ENCODE data around the gene TIAM2. TPM values are rescaled to one million over a fixed set of nuclear protein-coding genes. Genes with fewer than 3 reads are reported as not detected.
A peak's percentile ranks its signal among the peaks of the same experiment; 100 is the strongest.

Gene TIAM2
- total RNA-seq, 1 experiment from 2014 or later, result 3.8 TPM

DNA sequence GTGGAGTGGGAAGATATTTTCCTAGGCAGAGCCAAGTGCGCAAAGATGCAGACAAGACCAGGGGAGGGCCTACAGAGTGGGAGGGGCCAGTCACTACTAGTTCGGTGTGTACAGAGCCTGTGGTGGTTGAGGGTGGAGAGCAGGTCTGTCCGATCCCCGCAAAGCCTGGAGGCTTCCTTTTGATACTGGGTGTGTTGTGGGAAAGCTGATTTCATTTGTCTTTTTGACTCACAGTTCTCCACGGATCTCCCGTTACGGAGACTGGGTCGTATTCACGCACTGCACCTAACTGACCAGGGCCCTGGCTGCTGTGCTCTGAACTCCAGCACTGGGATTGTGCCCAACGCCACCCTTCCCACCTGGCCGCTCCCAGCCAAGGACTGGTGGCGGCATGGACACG, 1.4 kb upstream of the TIAM2 start:
- no peaks in the 10 kb centered on the region for H3K27me3 ChIP-seq (replicated peaks; ENCODE audit: control insufficient read depth, insufficient read depth, low read length)
- ChIA-PET POLR2A (no interaction called here), CTCF (no interaction called here)
- peaks cover 21% of the 10 kb centered on the region for H3K4me1 ChIP-seq
- BruUV-seq (replicated peaks), result no TSS peak
- no peak overlapping the region for H3K4me3 ChIP-seq (ENCODE audit: low read depth, low read length)
- DNase-seq, result no peak
- Mint-ChIP-seq H3K36me3 (ENCODE audit: insufficient read depth, unreplicated experiment) (no peaks in the 10 kb centered on the region), H3K27me3 (ENCODE audit: insufficient read depth, unreplicated experiment) (no peaks in the 10 kb centered on the region), H3K27ac (ENCODE audit: unreplicated experiment) (no peak overlapping the region), H3K4me3 (ENCODE audit: unreplicated experiment) (peak overlapping the region; percentile 27), H3K4me1 (ENCODE audit: low read depth, unreplicated experiment) (peaks cover 13% of the 10 kb centered on the region), H3K9me3 (ENCODE audit: unreplicated experiment) (no peaks in the 10 kb centered on the region)
- intact Hi-C loops (cut with micrococcal nuclease; ENCODE audit: unreplicated experiment), result no loop called here
- no peaks in the 10 kb centered on the region for H3K9me3 ChIP-seq
- TF ChIP-seq CTCF (IDR thresholded peaks at IDR 0.05; ENCODE audit: insufficient read depth in 1 of 2, low read depth in 1 of 2, low read length in 1 of 2, severe bottlenecking in 1 of 2, unreplicated experiment in 1 of 2), result no peak
- H3K36me3 ChIP-seq (ENCODE audit: control insufficient read depth, insufficient read depth, low read length), result no peaks in the 10 kb centered on the region

GRCh38 chr6:154994836-154995253, 270 bp upstream of the TIAM2 start:
- POLR2A ChIA-PET, result no interaction called here
- Mint-ChIP-seq H3K4me1 (ENCODE audit: low read depth, unreplicated experiment) (peaks cover 13% of the 10 kb centered on the region), H3K27ac (ENCODE audit: unreplicated experiment) (no peak overlapping the region), H3K4me3 (ENCODE audit: unreplicated experiment) (peak overlapping the region; percentile 49), H3K9me3 (ENCODE audit: unreplicated experiment) (no peaks in the 10 kb centered on the region), H3K36me3 (ENCODE audit: insufficient read depth, unreplicated experiment) (no peaks in the 10 kb centered on the region), H3K27me3 (ENCODE audit: insufficient read depth, unreplicated experiment) (no peaks in the 10 kb centered on the region)
- BruUV-seq (replicated peaks), result no TSS peak
- Histone ChIP-seq H3K36me3 (ENCODE audit: control insufficient read depth, insufficient read depth, low read length) (no peaks in the 10 kb centered on the region), H3K4me3 (ENCODE audit: low read depth, low read length) (peak overlapping the region; percentile 87), H3K27me3 (replicated peaks; ENCODE audit: control insufficient read depth, insufficient read depth, low read length) (no peaks in the 10 kb centered on the region), H3K9me3 (no peaks in the 10 kb centered on the region), H3K4me1 (peaks cover 28% of the 10 kb centered on the region)
- DNase-seq, result no peak
- TF ChIP-seq CTCF (IDR thresholded peaks at IDR 0.05; ENCODE audit: insufficient read depth in 1 of 2, low read depth in 1 of 2, low read length in 1 of 2, severe bottlenecking in 1 of 2, unreplicated experiment in 1 of 2), result no peak
- CTCF ChIA-PET, result no interaction called here
- intact Hi-C loops (cut with micrococcal nuclease; ENCODE audit: unreplicated experiment), result loop anchor here (1.0 to 5.0 kb wide), 2 partner anchors 34 to 92 kb away; no protein-coding TSS in a partner anchor

DNA sequence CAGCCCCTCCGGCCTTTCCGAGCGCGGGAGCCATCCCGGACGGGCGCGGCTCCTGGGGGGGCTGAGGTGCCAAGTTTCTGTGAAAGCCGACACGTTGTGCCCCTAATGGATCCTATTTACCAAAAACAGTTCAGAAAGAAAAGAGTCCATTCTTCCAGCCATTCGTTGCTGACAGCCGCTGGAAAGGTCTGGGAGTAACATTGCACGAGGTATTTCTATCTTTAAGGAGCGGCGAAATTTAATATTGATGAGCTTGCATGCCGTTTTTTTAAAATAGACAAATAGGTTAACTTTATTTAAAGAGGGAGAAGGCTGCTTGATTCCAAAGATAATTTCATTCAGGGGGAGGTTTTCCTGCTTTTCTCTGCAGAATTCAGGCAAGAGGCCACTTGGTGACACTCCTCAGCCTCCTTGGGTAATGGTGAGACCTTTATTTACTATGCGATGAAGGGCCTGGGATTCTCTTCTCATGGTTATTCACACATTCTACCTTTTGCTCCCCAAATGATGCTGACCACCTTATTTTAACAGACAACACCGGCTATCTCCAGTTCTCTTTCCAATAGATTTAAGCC, 988 bp downstream of the TIAM2 start:
- Histone ChIP-seq H3K27me3 (replicated peaks; ENCODE audit: control insufficient read depth, insufficient read depth, low read length) (no peaks in the 10 kb centered on the region), H3K36me3 (ENCODE audit: control insufficient read depth, insufficient read depth, low read length) (no peaks in the 10 kb centered on the region), H3K4me1 (peaks cover 28% of the 10 kb centered on the region), H3K9me3 (no peaks in the 10 kb centered on the region), H3K4me3 (ENCODE audit: low read depth, low read length) (peak overlapping the region; percentile 87)
- no peak for TF ChIP-seq CTCF (IDR thresholded peaks at IDR 0.05; ENCODE audit: insufficient read depth in 1 of 2, low read depth in 1 of 2, low read length in 1 of 2, severe bottlenecking in 1 of 2, unreplicated experiment in 1 of 2)
- H3K36me3 Mint-ChIP-seq (ENCODE audit: insufficient read depth, unreplicated experiment), result no peaks in the 10 kb centered on the region
- intact Hi-C loops (cut with micrococcal nuclease; ENCODE audit: unreplicated experiment), result loop anchor here (2.0 to 5.0 kb wide), 2 partner anchors 67 to 91 kb away; no protein-coding TSS in a partner anchor
- H3K27me3 Mint-ChIP-seq (ENCODE audit: insufficient read depth, unreplicated experiment), result no peaks in the 10 kb centered on the region
- H3K27ac Mint-ChIP-seq (ENCODE audit: unreplicated experiment), result no peak overlapping the region
- CTCF ChIA-PET, result no interaction called here
- no peaks in the 10 kb centered on the region for H3K9me3 Mint-ChIP-seq (ENCODE audit: unreplicated experiment)
- peak overlapping the region; percentile 67 for H3K4me3 Mint-ChIP-seq (ENCODE audit: unreplicated experiment)
- DNase-seq, result no peak
- POLR2A ChIA-PET, result no interaction called here
- BruUV-seq (replicated peaks), result no TSS peak
- peaks cover 13% of the 10 kb centered on the region for H3K4me1 Mint-ChIP-seq (ENCODE audit: low read depth, unreplicated experiment)

All from Caco-2 (cell line).